ENCODE data around the gene TEX264.

DNA sequence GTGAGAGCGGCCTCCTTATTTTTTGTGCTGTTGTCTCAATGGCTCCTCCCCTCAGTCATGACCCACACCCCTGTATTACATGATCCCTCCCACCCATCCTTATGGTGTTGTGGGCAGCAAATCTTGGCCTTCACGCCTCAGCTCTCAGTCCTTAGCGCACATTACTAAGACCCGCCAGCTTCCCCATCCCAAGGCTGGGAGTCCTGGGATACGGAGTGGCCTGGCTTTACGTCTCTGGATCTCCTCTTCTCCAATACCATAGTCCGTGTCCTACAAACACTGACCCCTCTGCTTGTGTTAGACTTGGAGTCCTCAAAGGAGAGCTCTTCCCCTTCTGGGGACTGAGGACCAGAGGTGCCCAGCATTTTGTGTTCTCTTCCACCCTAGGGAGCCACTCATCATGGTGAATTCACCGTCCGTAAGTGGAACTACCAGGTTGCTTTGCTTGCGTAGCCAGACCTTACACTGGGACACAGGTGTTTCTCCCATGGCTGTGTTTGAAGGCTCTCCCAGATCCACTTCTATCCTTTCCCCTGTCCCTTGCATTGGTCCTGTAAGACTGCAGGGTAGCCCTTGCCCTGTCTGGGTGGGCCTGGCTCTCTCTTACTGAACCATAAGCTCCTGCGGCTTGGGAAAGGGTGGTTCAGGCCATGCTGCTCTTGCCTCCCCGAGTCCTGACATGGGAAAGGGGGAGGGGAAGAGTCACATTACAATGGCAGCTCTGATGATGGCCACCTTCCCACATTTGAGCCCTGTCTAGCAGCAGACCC, 49.4 kb downstream of the TEX264 start:
- TF ChIP-seq, protein P1, sequence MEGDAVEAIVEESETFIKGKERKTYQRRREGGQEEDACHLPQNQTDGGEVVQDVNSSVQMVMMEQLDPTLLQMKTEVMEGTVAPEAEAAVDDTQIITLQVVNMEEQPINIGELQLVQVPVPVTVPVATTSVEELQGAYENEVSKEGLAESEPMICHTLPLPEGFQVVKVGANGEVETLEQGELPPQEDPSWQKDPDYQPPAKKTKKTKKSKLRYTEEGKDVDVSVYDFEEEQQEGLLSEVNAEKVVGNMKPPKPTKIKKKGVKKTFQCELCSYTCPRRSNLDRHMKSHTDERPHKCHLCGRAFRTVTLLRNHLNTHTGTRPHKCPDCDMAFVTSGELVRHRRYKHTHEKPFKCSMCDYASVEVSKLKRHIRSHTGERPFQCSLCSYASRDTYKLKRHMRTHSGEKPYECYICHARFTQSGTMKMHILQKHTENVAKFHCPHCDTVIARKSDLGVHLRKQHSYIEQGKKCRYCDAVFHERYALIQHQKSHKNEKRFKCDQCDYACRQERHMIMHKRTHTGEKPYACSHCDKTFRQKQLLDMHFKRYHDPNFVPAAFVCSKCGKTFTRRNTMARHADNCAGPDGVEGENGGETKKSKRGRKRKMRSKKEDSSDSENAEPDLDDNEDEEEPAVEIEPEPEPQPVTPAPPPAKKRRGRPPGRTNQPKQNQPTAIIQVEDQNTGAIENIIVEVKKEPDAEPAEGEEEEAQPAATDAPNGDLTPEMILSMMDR (conservative IDR thresholded peaks at IDR 0.05) = no peak
- no peak for TF ChIP-seq ZFX (IDR thresholded peaks at IDR 0.05)

Data from C4-2B (cell line).